ENCODE results near the gene HELQ.
A peak's percentile ranks its signal among the peaks of the same experiment; 100 is the strongest.

DNA sequence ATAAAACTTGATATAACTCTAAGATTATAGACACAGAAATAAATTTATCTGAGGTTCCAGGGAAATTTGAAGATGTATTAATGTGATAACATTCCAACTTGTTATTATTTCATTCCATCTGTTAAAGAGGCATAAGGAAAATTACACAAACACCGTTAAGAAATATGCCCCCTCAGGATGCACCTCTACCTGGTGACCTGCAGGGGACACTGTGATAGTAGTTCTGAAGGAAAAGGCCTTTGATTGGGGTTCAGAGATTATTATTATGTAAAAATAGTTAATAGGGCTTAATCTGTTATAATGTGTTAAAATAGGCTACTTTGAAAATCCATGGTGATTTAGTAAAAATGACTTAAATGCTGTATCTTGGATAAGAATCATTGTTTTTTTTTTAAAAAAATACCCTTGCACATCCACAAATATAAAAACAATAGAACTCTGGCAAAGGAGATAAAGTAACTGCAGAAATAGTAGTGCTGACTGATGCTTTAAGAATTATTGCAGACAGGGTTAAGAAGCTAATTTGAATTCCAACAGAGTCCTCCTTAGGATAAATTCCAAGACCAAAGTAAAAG is 35.3 kb upstream of the HELQ start:
- TF ChIP-seq CTCF (IDR thresholded peaks at IDR 0.05; ENCODE audit: low read depth, low read length, poor library complexity, severe bottlenecking): peak; percentile 78
- TF ChIP-seq EZH2phosphoT487 (IDR thresholded peaks at IDR 0.05; ENCODE audit: borderline replicate concordance, low read length): no peak
